Liver (tissue), 9 donors: ENCODE data around the gene SCNN1A. TPM values are rescaled to one million over a fixed set of nuclear protein-coding genes. Genes with fewer than 3 reads are reported as not detected.
A peak's percentile ranks its signal among the peaks of the same experiment; 100 is the strongest.

ENCODE experiments used
- DNase-seq: peaks from one replicate; pipeline ENCODE4 v3.0.0-alpha.2; 2017; ENCODE audit warnings: low spot score
- H3K27ac ChIP-seq, 2 donors: one replicate each; pipeline ENCODE4 v1.7.0; 2013; ENCODE audit warnings: inconsistent platforms in 2 of 2, low read length in 2 of 2, control low read depth in 1 of 2, low read depth in 1 of 2, mild to moderate bottlenecking in 1 of 2
- H3K27me3 ChIP-seq, 4 donors: one replicate each; pipeline versions ENCODE4 v1.6.1 to v1.7.0; 2013; ENCODE audit warnings: low read length in 3 of 4, inconsistent platforms in 1 of 4, mild to moderate bottlenecking in 1 of 4, moderate library complexity in 1 of 4; ENCODE audit not compliant: control insufficient read depth in 4 of 4, insufficient read depth in 4 of 4
- H3K36me3 ChIP-seq, 4 donors: one replicate each; pipeline versions ENCODE4 v1.6.1 to v1.7.0; 2013; ENCODE audit warnings: low read length in 3 of 4, mild to moderate bottlenecking in 3 of 4, low read depth in 1 of 4, moderate library complexity in 1 of 4; ENCODE audit not compliant: control insufficient read depth in 4 of 4, insufficient read depth in 3 of 4
- H3K4me1 ChIP-seq, 4 donors: one replicate each; pipeline versions ENCODE4 v1.6.1 to v1.7.0; 2013; ENCODE audit warnings: low read length in 3 of 4, mild to moderate bottlenecking in 3 of 4, moderate library complexity in 1 of 4; ENCODE audit not compliant: control insufficient read depth in 4 of 4, insufficient read depth in 4 of 4
- H3K4me3 ChIP-seq, 3 donors: one replicate each; pipeline versions ENCODE4 v1.6.1 to v1.7.0; 2013; ENCODE audit warnings: low read length in 3 of 3, control low read depth in 1 of 3, low read depth in 1 of 3, mild to moderate bottlenecking in 1 of 3
- H3K9ac ChIP-seq, 2 donors: one replicate each; pipeline ENCODE4 v1.7.0; 2013; ENCODE audit warnings: low read length in 2 of 2, mild to moderate bottlenecking in 2 of 2, moderate library complexity in 2 of 2, control low read depth in 1 of 2, low read depth in 1 of 2
- H3K9me3 ChIP-seq, 4 donors: one replicate each; pipeline versions ENCODE4 v1.6.1 to v1.7.0; 2013; ENCODE audit warnings: low read length in 3 of 4; ENCODE audit not compliant: control insufficient read depth in 4 of 4
- EGR1 ChIP-seq, 2 donors: IDR thresholded peaks; 2 replicates each; pipeline ENCODE4 v1.6.1; 2016 to 2018; ENCODE audit warnings: antibody characterized with exemption in 2 of 2, low read depth in 2 of 2
- FOXA1 ChIP-seq: IDR thresholded peaks from 2 replicates; pipeline ENCODE4 v1.6.1; 2016; ENCODE audit warnings: antibody characterized with exemption
- HNF4A ChIP-seq, 2 donors: conservative IDR thresholded peaks; 2 replicates each; pipeline ENCODE4 v1.6.1; 2016; ENCODE audit warnings: antibody characterized with exemption in 2 of 2, mild to moderate bottlenecking in 2 of 2
- HNF4G ChIP-seq: IDR thresholded peaks from 2 replicates; pipeline ENCODE4 v1.6.1; 2016; ENCODE audit warnings: antibody characterized with exemption
- NR2F2 ChIP-seq: IDR thresholded peaks from 2 replicates; pipeline ENCODE4 v1.6.1; 2016; ENCODE audit warnings: antibody characterized with exemption
- RAD21 ChIP-seq, 2 donors: IDR thresholded peaks; 2 replicates each; pipeline ENCODE4 v1.6.1; 2016; ENCODE audit warnings: antibody characterized with exemption in 2 of 2, mild to moderate bottlenecking in 2 of 2
- YY1 ChIP-seq: IDR thresholded peaks from 2 replicates; pipeline ENCODE4 v1.6.1; 2016; ENCODE audit warnings: antibody characterized with exemption, mild to moderate bottlenecking
- WGBS: extraction: QIAGEN DNeasy Blood & Tissue Kit; methylation state at CpG from one replicate; pipeline ENCODE4 v1.1.7; 2013; 5-methylcytosine and 5-hydroxymethylcytosine counted together
- polyA plus RNA-seq, 2 donors: library from polyadenylated mRNA; stranded (reverse) in 1 of 2; unstranded in 1 of 2; fragments of 200-250 nt in 1 of 2; fragments of >200 nt in 1 of 2; fragmentation: Nextera tagmentation in 1 of 2; extraction: Ambion mirVana in 1 of 2; gene quantifications; one replicate each; pipeline versions ENCODE4 v1.2.1 to v1.2.3, GENCODE V29; 2013 to 2015
- total RNA-seq, 2 donors: library from RNA; depleted of rRNA; stranded (reverse); fragments of >200 nt; gene quantifications; one replicate each; pipeline ENCODE4 v1.2.3, GENCODE V29; 2014
- TF ChIP-seq, protein P1 (sequence below): IDR thresholded peaks from 2 replicates; pipeline ENCODE4 v1.6.1; 2016; ENCODE audit warnings: antibody characterized with exemption
- TF ChIP-seq, protein P2 (sequence below): IDR thresholded peaks from 2 replicates; pipeline ENCODE4 v1.6.1; 2016; ENCODE audit warnings: antibody characterized with exemption
- TF ChIP-seq, protein P3 (sequence below): IDR thresholded peaks from 2 replicates; pipeline ENCODE4 v1.6.1; 2016; ENCODE audit warnings: antibody characterized with exemption
- TF ChIP-seq, protein P4 (sequence below): IDR thresholded peaks from 2 replicates; pipeline ENCODE4 v1.6.1; 2016; ENCODE audit warnings: antibody characterized with exemption, mild to moderate bottlenecking
- donor health status: healthy.
- donor health status: healthy.
- donor health status: healthy.
- donor health status: healthy.
- donor health status: healthy.

The SCNN1A gene
- total and polyA plus RNA-seq, 4 donors: 0.47 to 7.7 (median 2.9) TPM

DNA sequence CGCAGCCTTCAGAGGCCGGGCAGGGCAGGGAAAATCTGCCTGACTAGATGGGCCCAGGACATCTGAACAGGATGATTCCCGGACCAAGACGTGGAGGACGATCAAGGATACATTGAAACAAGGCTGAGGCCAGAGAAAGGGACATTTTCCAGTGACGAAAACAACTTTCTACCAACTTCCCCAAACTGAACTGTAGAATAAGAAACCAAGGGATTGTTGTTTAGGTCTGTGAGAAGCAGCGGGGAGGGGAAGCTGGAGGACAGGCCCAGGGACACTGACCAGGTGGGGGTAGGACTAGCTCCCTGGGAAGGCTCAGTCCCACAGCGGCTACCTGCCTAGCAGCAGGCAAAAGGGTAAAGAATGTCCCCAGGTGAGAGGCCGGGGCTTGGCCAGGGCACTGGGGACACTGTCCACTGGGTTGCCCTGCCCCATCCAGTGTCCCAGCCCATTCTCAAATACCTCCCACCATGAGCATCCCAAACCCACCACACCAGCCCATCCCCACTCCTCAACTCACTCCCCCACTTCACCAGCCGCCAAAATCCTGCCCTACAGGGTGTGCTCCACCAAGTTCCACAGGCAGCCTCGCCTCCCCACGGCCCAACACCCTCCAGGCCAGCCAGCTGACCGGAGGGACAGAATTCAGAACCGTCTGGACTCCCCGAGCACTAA, 34.5 kb downstream of the SCNN1A start:
- H3K27ac ChIP-seq: peak overlapping the region; percentile 98 to 99
- peaks cover 5 to 50% (median 34%) of the 10 kb centered on the region in 4 donors for H3K4me1 ChIP-seq
- H3K4me3 ChIP-seq: peak overlapping the region; percentile 57 to 99 (median 95)
- DNase-seq: no peak
- no peaks in the 10 kb centered on the region for H3K27me3 ChIP-seq
- no peak for TF ChIP-seq FOXA1
- TF ChIP-seq HNF4G: no peak
- TF ChIP-seq NR2F2: no peak
- TF ChIP-seq, protein P1, sequence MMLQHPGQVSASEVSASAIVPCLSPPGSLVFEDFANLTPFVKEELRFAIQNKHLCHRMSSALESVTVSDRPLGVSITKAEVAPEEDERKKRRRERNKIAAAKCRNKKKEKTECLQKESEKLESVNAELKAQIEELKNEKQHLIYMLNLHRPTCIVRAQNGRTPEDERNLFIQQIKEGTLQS: no peak
- no peak for TF ChIP-seq EGR1 (IDR thresholded peaks at IDR 0.05; ENCODE audit: low read depth in 2 of 2)
- TF ChIP-seq, protein P2, sequence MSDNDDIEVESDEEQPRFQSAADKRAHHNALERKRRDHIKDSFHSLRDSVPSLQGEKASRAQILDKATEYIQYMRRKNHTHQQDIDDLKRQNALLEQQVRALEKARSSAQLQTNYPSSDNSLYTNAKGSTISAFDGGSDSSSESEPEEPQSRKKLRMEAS: no peak
- TF ChIP-seq YY1: no peak
- no peak for TF ChIP-seq HNF4A (conservative IDR thresholded peaks at IDR 0.05)
- TF ChIP-seq, protein P3, sequence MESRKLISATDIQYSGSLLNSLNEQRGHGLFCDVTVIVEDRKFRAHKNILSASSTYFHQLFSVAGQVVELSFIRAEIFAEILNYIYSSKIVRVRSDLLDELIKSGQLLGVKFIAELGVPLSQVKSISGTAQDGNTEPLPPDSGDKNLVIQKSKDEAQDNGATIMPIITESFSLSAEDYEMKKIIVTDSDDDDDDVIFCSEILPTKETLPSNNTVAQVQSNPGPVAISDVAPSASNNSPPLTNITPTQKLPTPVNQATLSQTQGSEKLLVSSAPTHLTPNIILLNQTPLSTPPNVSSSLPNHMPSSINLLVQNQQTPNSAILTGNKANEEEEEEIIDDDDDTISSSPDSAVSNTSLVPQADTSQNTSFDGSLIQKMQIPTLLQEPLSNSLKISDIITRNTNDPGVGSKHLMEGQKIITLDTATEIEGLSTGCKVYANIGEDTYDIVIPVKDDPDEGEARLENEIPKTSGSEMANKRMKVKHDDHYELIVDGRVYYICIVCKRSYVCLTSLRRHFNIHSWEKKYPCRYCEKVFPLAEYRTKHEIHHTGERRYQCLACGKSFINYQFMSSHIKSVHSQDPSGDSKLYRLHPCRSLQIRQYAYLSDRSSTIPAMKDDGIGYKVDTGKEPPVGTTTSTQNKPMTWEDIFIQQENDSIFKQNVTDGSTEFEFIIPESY: no peak
- TF ChIP-seq, protein P4, sequence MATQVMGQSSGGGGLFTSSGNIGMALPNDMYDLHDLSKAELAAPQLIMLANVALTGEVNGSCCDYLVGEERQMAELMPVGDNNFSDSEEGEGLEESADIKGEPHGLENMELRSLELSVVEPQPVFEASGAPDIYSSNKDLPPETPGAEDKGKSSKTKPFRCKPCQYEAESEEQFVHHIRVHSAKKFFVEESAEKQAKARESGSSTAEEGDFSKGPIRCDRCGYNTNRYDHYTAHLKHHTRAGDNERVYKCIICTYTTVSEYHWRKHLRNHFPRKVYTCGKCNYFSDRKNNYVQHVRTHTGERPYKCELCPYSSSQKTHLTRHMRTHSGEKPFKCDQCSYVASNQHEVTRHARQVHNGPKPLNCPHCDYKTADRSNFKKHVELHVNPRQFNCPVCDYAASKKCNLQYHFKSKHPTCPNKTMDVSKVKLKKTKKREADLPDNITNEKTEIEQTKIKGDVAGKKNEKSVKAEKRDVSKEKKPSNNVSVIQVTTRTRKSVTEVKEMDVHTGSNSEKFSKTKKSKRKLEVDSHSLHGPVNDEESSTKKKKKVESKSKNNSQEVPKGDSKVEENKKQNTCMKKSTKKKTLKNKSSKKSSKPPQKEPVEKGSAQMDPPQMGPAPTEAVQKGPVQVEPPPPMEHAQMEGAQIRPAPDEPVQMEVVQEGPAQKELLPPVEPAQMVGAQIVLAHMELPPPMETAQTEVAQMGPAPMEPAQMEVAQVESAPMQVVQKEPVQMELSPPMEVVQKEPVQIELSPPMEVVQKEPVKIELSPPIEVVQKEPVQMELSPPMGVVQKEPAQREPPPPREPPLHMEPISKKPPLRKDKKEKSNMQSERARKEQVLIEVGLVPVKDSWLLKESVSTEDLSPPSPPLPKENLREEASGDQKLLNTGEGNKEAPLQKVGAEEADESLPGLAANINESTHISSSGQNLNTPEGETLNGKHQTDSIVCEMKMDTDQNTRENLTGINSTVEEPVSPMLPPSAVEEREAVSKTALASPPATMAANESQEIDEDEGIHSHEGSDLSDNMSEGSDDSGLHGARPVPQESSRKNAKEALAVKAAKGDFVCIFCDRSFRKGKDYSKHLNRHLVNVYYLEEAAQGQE: no peak
- H3K9ac ChIP-seq: peak overlapping the region; percentile 98 to 99
- no peaks in the 10 kb centered on the region for H3K36me3 ChIP-seq
- WGBS: under 1% methylated on average over 15 of the region's 15 CpGs
- no peaks in the 10 kb centered on the region for H3K9me3 ChIP-seq

DNA sequence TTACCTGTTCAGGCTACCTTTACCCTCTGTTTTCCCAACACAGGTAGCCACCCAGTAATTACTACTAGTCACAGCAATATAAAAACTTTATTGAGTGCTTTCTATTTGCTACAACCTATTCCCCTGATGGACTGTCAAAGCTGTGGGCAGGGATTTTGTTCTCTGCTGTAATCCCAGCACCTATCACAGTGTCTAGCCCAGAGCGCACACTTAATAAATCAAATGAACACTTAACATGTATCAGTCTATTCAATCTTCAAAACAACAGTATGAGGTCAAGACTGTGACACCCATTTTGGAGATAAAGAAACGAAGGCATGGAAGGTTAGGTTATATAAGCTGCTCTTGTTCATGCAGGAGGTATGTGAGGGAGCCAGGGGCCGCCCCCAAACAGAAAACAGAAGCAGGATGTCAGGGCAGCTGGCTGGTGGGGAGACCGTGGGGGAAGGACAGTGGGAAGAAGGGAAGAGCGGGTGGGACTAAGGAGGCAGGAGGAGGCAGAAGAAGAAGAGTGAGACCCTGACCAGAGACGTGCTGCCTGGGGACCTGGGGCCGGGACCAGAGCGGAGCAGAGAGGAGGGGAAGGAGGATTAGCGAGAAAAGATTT, 35.2 kb downstream of the SCNN1A start:
- H3K27me3 ChIP-seq: no peaks in the 10 kb centered on the region
- peak overlapping the region; percentile 98 to 99 for H3K9ac ChIP-seq
- peaks cover 3 to 57% (median 39%) of the 10 kb centered on the region in 4 donors for H3K4me1 ChIP-seq
- H3K27ac ChIP-seq: peak overlapping the region; percentile 98 to 99
- H3K9me3 ChIP-seq: no peaks in the 10 kb centered on the region
- TF ChIP-seq, protein P1: no peak
- TF ChIP-seq NR2F2 (peak; percentile 30), YY1 (peak; percentile 11), RAD21 (IDR thresholded peaks at IDR 0.05) (peak in 1 of 2 donors; percentile 16)
- no peaks in the 10 kb centered on the region for H3K36me3 ChIP-seq
- DNase-seq: no peak
- WGBS: under 1% methylated on average over 9 of the region's 9 CpGs
- H3K4me3 ChIP-seq: peak overlapping the region; percentile 57 to 99 (median 95)
